HUES48 (cell line): ENCODE results near the gene TRIM43.
"Not testable (repeated sequence)": the region's sequence is repeated elsewhere in the genome, so short reads cannot be mapped to it uniquely, and the experiment has no call there.

Experiments
- H3K27ac ChIP-seq: one replicate; pipeline ENCODE4 v1.7.0; 2013; ENCODE audit warnings: low read depth, low read length, inconsistent platforms
- H3K27me3 ChIP-seq: 2 replicates; pipeline ENCODE4 v1.6.1; 2013; ENCODE audit warnings: mild to moderate bottlenecking, low read length; ENCODE audit not compliant: control insufficient read depth, insufficient read depth
- H3K36me3 ChIP-seq: 2 replicates; pipeline ENCODE4 v1.6.1; 2013; ENCODE audit warnings: low read length; ENCODE audit not compliant: control insufficient read depth, insufficient read depth
- H3K4me1 ChIP-seq: 2 replicates; pipeline ENCODE4 v1.6.1; 2013; ENCODE audit warnings: mild to moderate bottlenecking, low read length; ENCODE audit not compliant: control insufficient read depth, insufficient read depth
- H3K4me3 ChIP-seq: 2 replicates; pipeline ENCODE4 v1.5.1; 2013; ENCODE audit warnings: mild to moderate bottlenecking, low read depth, low read length
- H3K9ac ChIP-seq: 2 replicates; pipeline ENCODE4 v1.6.1; 2013; ENCODE audit warnings: mild to moderate bottlenecking, low read depth, low read length, moderate library complexity
- H3K9me3 ChIP-seq: 2 replicates; pipeline ENCODE4 v1.6.1; 2013; ENCODE audit warnings: low read length; ENCODE audit not compliant: control insufficient read depth, insufficient read depth

TRIM43 gene

DNA sequence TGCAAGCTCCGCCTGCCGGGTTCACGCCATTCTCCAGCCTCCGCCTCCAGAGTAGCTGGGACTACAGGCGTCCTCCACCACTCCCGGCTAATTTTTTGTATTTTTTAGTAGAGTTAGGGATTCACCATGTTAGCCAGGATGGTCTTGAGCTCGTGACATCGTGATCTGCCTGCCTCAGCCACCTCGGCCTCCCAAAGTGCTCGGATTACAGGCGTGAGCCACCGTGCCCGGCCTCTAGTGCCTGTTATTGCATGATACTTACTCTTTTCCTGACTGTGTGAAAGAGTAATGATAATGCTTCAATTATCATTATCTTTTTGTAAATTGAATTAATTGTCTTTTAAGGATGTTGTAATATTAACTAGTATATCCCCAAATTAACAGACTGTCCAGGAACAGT, 1.2 kb downstream of the TRIM43 start:
- not testable (repeated sequence) for H3K9ac ChIP-seq, H3K36me3 ChIP-seq, H3K9me3 ChIP-seq, H3K27ac ChIP-seq, H3K27me3 ChIP-seq, H3K4me3 ChIP-seq, H3K4me1 ChIP-seq

DNA sequence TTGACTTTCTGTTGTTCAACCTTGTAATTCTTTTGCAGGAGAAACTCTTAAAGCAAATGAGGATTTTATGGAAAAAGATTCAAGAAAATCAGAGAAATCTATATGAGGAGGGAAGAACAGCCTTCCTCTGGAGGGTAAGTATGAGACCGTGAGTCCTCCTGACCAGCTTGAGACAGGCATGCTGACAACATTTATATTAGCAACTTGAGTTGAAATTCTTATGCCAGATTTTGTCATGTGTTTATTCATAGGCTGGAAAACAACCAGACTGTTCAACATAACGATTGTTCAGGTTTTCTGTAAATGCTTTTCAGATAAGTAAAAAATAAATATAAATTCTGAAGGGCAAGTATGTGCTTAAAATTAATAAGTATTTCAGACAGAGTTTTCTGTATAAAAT, 3.2 kb downstream of the TRIM43 start:
- H3K36me3 ChIP-seq, H3K9ac ChIP-seq, H3K27ac ChIP-seq, H3K27me3 ChIP-seq, H3K4me3 ChIP-seq, H3K4me1 ChIP-seq, H3K9me3 ChIP-seq: not testable (repeated sequence)

DNA sequence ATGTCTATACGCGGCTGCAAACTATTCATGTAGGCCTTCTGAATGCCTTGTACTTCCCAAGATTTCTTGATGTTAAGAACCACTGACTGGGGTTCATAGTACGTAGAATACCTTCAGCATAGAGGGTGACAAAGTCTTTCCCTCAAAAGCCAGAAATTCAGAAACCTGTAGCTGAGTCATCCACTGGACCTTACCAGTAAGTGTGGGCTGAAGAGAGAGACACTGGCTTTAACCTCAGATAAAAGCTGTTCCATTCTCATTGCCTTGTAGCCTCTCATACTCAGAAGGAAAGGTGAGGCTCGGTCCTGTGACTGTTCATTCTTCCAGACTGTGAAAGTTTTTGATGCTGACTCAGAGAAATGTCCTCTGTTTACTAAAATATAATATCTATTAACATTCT, 9.5 kb downstream of the TRIM43 start:
- H3K36me3 ChIP-seq, H3K27me3 ChIP-seq, H3K9ac ChIP-seq, H3K4me1 ChIP-seq, H3K9me3 ChIP-seq, H3K4me3 ChIP-seq, H3K27ac ChIP-seq: not testable (repeated sequence)

DNA sequence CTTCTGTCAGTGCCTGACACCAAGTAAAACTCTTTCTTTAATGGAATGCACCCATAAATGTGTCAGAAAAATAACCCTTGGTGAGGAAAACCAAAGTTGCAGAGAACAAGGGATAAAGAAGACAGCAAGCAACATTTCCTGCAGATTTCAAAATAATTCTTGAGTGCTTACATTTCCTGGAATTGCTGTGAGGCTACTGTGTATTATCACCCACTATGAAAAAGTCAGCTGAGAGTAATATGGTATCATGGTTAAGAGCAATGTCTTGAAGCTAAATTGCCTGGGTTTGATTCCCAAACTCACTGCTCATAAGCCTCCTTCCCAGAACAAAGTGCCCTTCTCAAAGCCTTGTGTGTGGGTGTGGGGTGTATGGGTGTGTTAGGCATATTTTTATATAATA, 10.3 kb downstream of the TRIM43 start:
- not testable (repeated sequence) for H3K36me3 ChIP-seq, H3K27ac ChIP-seq, H3K4me3 ChIP-seq, H3K27me3 ChIP-seq, H3K9me3 ChIP-seq, H3K4me1 ChIP-seq, H3K9ac ChIP-seq

DNA sequence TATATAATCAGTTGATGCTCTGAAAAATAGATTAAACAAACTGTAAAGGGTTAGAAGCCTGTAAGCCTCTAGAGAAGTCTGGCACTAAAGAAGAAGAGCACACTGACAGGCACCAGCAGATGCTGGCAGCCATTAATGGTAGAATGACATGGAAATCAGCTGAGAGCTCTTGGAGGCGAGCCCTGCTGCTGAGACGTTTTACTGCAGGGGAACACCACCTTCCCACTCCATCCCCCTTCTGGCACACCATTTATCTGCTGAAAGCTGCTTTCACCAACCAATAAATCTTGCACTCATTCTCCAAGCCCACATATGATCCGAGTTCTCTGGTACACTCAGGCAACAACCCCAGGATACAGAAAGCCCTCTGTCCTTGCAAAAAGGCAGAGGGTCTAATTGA, 16.6 kb downstream of the TRIM43 start:
- not testable (repeated sequence) for H3K27ac ChIP-seq, H3K4me1 ChIP-seq, H3K27me3 ChIP-seq, H3K9ac ChIP-seq, H3K4me3 ChIP-seq, H3K36me3 ChIP-seq, H3K9me3 ChIP-seq

DNA sequence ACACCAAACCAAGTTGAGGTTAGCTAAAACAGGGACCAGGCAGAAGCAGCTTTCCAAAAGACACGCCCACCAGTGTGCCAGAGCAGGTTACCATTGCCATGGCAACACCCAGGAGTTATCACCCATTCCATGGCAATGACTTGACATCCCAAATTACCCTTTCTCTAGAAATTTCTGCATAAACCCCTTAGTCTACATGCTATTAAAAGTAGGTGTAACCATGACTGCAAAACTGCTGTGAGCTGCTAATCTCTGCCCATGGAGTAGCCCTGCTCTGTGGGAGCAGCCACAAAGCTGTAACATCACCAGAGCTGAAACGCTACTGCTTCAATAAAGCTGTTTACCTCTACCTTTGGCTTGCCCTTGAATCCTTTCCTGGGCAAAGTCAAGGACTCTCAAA, 18.0 kb downstream of the TRIM43 start:
- H3K27me3 ChIP-seq, H3K4me1 ChIP-seq, H3K9me3 ChIP-seq, H3K27ac ChIP-seq, H3K36me3 ChIP-seq, H3K4me3 ChIP-seq, H3K9ac ChIP-seq: not testable (repeated sequence)

DNA sequence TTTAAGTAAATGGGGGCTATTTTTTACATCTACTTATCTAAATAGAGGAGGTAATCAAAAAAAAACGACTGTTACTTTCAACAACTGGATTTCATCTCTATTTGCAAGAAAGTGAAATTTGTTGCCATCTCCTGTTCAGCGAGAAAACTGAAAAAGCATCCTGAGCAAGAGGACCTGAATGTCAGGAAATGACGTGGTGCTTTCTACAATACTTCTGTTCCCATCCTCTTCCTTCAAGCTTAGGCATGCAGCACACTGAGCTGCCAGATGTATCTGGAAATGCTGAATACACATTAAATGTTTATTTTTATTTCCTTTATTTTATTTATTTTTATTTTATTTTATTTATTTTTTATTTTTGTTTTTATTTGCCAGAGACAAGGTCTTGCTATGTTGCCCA, 21.2 kb downstream of the TRIM43 start:
- H3K9ac ChIP-seq, H3K27ac ChIP-seq, H3K27me3 ChIP-seq, H3K9me3 ChIP-seq, H3K4me3 ChIP-seq, H3K4me1 ChIP-seq, H3K36me3 ChIP-seq: not testable (repeated sequence)

DNA sequence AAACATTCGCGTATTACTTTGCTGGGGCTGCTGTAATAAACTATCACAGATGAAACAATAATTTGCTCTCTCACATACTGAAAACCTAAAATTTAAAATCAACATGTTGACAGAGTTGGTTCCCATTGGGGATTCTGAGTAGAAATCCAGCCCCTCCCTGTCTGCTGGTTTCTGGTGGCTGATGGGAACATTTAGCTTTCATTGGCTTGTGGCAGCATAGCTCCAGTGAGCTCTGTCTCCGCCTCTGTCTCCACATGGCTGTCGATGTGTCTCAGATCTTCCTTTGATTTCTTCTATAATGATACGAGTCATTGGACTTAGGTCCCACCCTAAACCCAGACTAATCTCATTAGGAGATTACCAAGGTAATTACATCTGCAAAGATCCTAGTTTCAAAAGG, 30.9 kb downstream of the TRIM43 start:
- H3K4me1 ChIP-seq, H3K27me3 ChIP-seq, H3K9me3 ChIP-seq, H3K4me3 ChIP-seq, H3K36me3 ChIP-seq, H3K27ac ChIP-seq, H3K9ac ChIP-seq: not testable (repeated sequence)

DNA sequence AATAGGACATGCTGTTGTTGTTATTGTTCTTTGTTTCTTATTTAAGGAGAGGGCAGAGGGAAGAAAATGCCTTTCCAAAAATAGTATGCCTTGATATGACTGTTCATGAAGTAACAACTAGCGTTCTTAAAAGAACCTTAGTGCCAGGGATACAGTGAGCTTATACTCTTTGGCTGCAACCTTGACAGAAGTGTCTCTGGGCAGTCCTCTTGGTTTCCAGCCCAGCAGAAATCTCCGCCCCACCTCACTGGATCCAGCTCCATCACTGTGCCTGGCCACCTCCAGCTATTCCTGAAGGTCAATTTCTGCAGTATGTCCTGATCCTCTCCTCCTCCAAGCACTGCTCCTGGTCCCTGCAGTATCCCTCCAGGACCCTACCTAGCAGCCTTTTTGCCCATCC, 39.2 kb downstream of the TRIM43 start:
- not testable (repeated sequence) for H3K4me3 ChIP-seq, H3K9ac ChIP-seq, H3K36me3 ChIP-seq, H3K9me3 ChIP-seq, H3K4me1 ChIP-seq, H3K27me3 ChIP-seq, H3K27ac ChIP-seq

DNA sequence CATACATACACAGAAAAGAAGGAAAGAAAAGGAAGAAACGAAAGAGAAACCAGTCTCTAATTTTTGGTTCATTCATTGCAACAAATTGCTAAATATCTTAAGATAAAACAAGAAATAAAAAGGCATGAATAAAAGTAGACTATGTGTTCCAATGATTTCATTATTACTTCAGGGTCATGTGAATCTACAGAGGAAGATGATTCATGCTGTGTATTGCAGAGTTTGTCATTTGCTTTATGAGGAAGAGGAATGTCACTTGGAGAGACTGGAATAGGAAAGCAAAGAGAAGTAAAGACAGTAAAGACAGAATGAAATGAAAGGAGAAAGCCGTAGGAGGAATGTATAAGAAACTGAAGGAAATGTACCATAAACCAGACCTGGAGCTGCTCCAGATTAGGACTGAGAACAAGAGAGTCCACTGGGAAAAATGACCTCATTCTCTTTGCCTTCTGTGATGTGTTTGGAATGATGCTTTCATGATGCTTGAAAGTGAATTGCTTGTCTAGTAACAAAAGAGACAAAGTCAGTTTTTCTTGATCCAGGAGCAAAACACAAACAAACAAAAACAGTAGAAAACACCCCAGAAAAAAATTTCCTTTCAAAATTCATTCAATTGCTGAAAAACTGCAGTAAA, 41.9 kb downstream of the TRIM43 start:
- not testable (repeated sequence) for H3K4me1 ChIP-seq, H3K4me3 ChIP-seq, H3K9ac ChIP-seq, H3K27ac ChIP-seq, H3K27me3 ChIP-seq, H3K36me3 ChIP-seq, H3K9me3 ChIP-seq

DNA sequence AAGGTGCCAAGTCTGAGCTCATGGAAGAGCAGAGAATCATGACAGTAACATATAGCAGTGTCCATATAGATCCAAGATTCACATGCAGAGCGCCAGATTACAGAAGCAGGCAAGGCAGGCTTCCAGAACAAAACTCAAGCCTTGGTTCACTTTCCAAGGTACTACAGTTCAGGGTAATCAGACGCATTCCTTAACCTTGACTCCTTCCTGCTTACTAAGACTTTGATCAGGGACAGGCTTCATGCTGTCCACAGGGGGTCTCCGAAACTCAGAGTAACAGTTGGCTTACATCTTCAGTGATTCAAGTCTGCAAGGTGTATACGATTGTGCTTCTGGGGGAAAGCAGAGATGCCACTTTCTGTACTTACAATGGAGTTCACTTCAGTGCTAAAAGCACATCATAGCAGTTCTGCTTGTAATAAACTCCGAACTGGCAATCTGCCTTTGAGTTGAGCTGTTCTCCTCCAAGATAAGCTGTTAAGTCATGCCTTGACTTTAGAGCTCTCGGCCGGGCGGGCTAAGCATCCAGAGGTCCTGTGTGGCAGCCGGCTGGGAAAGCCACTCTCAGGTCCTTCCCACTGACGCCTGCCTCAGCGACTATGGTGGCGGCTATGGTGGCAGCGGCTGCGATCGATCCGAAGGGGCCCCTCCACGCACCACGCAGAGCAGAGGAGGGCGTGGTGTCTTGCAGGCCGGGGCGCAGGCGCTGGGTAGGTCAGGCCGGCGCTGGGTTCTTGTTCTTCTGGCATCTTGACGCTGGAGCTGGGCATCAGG, 48.9 kb downstream of the TRIM43 start:
- H3K36me3 ChIP-seq, H3K27me3 ChIP-seq, H3K4me3 ChIP-seq: not testable (repeated sequence)

DNA sequence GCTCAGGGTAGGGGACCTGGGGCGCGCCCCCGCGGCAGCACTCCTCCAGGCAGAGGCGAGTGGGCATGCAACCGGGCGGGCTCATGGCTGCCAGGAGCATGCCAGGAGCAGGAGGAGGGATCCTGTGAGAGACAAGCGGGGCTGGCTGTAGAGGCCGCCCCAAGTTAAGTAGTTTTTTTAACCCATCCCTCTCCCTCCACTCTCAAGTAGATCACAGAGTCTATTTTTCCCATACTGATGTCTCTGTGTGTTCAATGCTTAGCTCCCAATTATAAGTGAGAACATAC, 49.4 kb downstream of the TRIM43 start:
- not testable (repeated sequence) for H3K9ac ChIP-seq, H3K9me3 ChIP-seq, H3K4me3 ChIP-seq, H3K27ac ChIP-seq, H3K4me1 ChIP-seq, H3K36me3 ChIP-seq, H3K27me3 ChIP-seq

More for the DNA sequence above, 48.9 kb downstream of the TRIM43 start:
- not testable (repeated sequence) for H3K4me1 ChIP-seq, H3K27ac ChIP-seq, H3K9ac ChIP-seq, H3K9me3 ChIP-seq
